NCI-H2227 (cell line): Measurements from ENCODE around the gene PRPF6.

Experiments used
- DNase-seq: peaks from one replicate; lab custom pipeline; 2025; ENCODE audit not compliant: unreplicated experiment; lab: John Stamatoyannopoulos, UW

PRPF6 gene

DNA sequence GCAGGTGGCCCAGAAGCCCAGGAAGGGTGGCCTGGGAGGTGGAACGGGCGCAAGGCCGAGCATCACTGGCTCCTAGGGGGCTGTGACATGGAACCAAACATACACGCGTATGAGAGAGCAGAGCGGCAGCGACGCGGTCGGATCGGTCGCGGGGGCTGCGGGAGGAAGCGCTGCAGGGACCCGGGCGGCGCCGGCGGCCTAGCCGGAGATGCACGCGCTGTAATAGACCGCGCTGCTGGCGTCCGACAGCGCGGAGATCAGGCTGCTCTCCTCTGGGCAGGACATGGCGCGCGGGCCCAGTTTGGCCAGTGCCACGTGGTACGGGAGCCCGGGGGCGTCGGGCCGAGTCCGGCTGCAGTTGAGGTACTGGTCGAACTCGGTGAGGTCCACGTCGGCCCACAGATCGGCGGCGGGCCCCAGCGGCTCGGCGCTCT is 67.1 kb downstream of the PRPF6 start:
- DNase-seq, result no peak

DNA sequence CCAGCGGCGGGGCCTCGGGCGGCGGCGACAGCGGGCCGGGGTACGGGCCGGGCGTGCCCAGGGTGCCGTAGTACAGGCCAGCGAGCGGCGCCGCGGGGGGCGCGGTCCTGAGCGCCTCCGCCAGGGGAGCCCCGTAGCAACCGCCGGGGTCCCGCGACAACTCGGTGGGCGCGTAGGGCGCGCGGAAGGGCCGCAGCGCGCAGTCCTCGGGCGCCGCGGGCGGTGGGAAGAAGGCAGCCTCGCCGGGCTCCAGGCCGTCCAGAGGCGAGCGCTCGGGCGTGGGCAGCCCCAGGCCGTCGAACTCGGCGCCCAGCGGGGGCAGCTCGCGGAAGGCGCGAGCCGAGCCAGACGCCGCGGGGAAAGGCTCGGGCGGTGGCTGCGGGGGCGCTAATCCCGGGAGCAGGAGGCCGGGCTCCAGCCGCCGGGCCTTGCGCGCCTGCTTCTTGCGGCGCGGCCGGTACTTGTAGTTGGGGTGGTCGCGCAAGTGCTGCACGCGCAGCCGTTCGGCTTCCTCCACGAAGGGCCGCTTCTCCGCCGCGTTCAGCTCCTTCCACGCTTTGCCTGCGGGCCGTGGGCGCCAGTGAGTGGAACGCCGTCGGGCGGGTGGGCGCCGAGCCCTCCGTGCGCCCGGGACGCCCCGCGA is 67.6 kb downstream of the PRPF6 start:
- DNase-seq, result no peak

DNA sequence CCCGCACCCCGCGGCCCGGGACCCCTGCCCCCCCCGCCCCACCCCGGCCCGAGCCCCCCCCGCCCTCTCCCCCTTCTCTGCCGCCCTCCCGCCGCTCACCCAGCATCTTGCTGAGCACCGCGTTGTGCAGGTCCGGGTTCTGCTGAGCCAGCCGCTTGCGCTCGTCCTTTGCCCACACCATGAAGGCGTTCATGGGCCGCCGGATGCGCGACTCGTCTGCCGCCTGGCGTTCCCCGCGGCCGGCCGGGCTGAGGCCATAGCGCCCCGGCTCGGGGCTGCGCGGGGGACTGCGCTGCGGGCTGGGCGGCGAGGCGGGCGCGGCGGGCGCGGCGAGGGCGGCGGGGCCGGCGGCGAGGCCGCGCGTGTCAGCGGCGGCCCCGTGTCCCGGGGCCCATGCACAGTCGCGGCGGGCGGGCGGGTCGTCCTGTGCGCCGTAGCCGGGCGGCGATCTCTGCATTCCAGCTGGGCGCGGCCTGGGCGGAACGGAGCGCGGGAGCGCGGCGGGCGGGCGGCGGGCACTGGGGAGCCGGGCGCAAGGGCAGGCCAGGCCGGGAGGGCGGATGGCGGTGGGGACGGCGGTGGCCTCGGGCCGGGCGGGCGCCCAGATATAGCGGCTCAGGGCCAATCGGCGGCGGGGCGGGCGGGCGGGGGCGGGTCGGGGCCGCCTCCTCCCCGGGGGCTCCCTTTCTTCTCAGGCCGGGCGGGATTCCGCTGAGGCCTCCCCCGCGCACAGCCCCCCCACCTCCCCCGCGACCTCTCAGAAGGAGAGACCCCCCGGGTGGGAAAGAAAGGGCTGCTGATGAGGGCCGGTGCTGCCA is 68.3 kb downstream of the PRPF6 start, which contains the start of gene SOX18:
Gene SOX18, minus strand, starts transcription at position 580 of the 818 bp plus-strand sequence. Its CDS starts 123 bp downstream, at position 457.
- DNase-seq, result peak; percentile 54

DNA sequence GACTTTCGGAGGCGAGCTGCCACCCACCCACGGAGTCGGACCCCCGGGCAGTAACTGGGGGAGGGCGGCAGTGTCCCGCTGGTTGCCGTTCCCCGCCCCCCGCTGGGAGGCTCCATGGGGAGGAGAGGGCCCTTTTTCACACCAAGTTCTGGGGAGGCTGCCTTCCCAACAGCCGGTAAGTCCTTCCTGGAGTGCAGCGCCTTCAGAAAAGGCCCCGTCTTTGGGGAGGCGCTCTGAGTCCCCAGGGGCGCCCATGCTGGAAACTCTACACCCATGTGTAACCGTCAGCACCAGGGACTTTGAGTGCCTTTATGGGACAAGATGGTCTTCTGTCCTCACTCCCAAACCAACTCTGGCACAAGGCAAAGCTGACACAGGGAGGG is 68.9 kb downstream of the PRPF6 start:
- DNase-seq, result no peak

DNA sequence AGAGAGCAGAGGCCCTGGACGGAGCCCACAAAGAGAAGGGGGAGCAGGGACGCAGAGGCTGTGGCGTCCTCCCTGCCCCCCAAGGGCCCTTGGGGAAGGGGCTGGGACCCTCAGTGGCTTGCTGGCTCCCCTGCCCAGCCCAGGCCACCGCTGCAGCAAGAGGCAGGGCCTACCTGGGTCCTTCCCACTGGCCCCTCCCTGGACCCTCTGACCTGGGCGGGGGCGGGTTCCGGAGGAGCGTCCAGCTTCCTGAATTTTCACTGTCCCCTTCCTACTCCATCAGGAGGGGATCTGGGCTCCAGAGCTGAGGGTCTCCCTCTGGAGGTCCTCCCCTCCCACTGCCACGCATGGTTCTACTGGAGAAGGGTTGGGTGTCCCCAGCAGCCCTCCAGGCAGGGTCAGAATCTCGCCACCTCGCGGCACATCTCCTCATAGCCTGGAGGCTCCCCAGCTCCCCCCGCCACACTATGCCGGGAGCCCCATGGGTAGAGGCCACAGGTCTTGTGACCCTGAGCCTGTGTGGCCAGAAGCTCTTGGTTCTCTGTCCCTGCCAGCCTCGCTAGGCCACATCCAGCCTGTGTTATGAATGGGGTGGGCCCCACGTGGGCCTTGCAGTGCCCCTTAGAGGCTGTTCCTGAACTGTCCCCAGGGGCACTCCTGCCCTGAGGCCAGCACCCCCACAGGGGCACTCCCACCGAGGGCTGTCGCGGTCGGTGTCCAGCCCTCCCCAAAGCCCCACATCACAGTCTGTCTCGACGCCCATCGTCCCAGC is 69.5 kb downstream of the PRPF6 start:
- DNase-seq, result no peak

DNA sequence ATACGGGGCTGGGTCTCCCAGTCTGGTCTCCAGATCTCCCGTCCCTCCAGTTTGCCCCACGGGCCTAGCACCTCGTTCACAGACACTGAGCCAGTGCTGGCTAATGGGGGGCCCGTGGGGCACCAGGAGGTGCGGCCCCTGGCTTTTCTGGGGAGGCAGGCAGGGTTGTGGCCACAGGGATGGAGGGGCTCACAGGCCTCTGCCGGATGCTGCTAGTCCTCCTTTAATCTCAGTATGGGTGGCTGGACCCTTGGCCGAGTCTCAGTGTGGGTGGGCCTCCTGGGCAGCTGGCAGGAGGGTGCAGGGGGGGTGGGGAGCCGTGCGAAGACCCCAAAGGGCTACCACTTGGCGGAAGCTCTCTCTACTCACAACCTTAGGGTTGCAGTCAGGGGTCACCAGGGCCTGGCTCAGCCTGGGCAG is 70.1 kb downstream of the PRPF6 start:
- DNase-seq, result no peak

DNA sequence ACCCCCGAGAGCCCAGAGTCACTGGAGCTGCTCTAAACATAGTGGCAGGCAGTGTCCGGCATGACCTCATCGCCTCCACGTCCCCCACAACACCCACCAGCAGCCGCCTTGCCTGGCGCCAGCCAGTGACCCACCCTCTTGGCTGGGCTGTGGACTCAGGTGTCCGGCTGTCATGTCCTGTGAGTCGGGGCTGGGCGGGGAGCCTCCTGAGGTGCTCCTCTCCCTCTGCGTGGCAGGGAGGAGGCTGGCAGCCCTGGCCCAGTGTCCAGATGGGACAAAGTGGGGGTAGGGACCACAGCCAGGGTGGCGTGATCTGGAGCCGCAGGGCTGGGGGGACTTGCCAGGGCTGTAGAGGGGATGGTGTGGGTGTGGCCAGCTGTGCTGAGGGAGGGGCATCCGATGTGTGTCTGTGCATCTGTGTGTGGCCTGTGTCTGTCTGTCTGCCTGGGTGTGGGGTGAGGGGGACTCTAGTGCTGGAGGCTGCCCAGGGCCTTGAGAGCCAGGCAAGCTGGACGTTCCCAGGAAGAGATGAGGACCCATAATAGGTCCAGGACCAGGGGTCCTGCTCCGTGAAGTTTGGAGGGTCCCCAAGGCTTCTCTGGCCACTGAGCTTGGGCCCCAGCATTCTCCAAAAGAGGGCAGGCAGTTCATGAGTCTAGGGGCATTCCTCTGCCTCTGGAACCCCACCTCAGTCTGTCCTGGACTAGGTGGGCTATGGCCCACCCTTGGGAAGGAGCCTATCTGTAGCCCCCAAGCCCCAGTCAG is 70.8 kb downstream of the PRPF6 start:
- no peak for DNase-seq

DNA sequence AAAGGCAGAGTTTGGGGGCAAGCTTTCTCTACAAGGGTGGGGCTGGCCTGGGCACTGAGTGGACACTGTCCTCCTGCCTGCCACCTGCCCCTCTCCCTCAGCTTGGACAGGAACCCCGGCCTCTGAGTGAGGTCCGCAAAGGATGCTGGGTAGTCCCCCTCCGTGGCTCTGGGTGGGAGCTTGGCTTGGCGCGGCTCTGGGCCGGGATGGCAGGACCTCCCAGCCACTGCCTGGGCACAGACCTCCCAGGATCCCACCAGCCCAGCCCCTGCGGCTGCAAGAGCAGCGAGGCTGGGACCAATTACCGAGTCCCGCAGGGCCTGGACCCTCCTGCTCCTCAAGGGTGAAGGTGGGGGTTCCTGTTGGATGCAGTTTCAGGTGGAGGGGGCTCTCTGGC is 71.4 kb downstream of the PRPF6 start:
- DNase-seq, result no peak

DNA sequence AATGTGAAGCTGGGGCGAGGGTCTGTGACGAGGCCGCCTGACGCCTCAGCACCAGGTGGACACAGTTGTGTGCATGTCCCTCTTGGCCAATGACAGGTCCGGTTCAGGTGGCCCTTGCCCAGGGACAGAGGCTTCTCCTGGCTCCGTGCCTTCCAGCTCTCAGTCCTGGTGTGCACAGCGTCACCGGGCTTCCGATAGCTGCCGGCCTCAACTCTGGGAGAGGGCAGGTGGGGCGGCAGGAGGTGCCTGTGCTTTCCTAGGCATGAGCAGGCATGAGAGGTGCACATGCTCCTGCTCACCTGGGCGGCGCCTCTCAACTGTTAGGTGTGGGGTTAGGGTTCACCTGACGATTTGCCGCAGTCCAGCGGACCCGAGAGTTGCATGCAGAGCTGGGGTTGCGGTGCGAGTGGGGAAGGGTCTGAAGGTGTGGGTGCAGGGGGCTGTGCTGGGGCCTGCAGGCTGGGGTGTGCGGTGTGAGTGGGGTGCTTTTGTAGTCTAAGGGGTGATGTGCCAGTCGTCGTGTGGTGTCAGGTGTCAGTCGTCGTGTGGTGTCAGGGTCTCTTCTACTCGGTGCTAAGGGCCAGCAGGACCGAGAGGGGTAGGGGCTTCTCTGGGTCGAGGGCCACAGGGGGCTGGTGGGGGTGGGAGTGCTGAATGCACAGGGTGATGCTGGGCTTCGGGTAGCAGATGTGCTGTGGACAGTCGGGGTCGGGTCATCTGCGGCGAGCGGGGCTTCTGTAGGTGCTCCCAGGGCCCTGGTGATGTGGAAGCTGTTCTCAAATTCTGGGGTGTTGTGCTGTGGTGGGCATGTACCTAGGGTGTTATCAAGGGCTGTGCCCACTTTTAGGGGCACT is 72.3 kb downstream of the PRPF6 start:
- DNase-seq, result no peak

DNA sequence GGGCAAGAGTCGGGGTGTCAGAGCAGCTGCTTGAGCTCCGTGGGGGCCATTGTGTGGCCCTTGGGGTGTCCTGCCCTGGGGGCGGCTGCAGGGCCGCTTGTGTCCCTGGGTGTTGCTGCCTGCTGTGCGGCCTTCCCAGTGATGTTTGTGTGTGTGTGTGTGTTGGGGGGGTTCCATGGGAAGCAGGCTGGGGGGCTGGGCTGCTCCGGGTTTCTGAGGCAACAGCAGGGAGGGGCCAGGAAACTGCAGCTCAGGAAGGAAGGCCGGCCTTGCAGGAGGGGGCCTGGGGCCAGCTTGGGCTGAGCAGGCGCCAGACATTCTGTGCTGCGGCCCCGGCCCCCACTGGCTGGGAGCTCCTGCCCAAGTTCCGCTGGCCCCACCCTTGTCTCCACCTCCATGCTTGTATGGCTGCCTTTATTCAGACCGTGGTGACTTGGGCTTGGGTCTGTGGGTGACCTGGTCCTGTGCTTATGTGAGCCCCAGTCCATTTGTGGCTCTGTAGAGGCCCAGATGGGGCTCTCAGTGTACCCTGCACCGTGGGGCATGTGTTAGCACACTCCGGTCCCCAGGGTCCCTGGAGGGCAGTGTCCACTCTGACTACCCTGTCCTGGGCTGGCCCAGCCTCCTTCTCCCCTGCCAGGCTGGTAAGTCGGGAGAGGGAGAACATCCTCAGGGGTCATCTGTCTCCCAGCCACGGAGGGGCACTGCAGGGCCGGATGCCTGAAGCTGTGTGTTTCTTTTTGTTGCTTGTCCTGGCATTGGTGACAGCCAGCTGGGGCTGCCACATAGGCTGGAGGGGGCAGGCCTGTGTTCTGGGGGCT is 73.1 kb downstream of the PRPF6 start:
- peak; percentile 49 for DNase-seq

DNA sequence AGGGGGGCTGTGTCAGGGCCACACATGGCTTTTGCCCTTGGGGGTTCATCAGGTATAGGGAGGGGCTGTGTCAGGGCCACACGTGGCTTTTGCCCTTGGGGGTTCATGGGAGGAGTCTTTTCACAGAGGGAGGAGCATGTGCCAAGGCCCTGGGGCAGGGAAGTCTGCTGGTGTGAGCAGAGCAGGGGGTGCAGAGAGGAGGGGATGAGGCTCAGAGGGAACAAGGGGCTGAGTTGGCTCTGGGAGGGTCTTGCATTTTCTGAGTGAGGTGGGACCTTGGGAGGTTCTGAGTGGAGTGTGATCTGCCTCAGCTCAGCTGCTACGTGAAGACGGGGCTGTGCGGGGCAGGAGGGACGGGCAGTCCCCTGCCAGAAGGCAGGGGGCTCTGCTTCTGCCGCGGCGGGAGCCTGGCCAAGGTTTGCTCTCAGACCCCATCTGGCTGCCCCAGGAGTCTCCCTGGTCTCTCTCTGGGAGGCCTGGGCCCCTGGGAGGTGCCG is 74.5 kb downstream of the PRPF6 start:
- DNase-seq, result no peak

DNA sequence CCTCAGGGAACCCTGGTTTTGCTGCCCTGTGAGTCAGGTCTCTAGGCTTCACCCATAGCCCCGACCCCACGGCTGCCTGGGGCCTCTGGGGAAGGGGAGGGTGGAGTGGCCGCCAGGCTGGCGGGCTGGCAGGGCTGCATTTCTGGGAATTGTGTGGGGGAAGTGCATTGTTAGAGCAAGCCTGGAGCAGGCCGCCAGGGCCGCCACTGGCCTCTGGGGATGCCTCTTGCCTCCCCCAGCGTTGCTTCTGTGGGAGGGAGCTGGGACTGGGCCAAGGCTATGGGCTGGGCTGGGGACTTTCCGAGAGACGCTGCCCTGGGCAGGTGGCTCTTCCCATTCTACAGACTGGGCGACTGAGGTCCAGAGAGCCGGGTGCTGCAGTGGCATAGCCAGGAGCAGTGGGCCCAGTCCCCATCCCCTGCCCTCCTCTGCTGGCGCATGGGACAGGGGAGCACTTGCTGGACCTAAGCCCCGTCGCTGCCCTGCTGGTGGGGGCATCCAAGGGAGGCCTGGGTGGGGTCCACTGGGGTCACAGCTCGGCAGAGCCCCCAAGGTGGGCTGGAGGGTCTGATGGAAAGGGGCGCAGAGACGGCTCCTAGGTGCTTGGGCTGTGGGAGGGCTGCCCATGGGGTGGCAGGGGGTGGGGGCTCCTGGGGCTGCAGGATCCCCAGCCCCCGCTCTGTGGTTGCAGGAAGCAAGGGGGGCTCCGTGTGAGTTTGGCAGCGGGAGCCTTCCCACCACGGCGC is 75.1 kb downstream of the PRPF6 start:
- DNase-seq, result no peak

DNA sequence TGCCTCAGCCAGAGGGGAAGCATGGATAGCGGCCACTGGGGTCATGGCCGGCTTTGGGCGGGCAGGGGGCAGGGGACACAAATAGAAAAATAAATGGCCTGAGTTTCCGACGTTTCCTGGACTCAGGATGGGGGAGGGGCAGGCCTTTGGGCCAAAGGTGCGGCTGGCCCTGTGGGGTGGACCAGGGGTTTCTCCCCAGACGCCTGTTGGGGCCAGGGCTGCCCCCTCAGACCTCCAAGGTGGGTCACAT is 75.6 kb downstream of the PRPF6 start:
- no peak for DNase-seq

DNA sequence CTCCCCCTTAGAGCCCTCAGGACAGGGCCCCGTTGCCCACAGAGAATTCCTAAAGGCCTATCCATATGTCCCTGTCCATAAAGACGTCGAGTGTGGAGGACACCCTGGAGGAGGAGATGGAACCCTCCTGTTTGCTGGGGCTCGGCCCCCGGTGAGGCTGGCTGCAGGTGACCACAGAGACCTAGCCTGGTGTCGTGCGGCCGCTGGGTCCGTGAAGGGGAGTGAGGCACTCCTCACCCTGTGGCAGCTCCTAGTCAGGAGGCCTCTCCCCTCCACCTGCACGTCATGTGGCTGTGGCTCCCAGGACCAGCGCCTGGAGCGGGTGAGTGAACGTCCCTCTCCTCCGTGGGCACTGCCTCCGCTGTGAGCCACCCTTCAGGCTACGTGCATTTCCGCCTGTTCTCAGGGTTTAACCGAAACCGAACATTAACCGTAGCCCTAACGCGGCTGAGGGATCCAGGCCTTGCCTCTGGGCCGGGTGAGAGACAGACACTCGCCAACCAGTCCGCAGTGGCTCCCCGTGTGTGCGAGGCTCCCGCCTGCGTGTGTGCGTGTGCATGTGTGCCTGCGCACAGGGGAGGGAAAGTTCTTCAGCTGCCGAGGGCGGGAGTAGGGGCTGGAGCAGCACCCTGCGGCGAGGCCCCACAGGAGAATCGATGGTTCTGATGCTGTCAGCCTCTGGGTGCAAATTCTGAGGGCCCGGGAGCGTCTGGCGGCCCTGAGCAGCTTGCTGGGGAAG is 76.1 kb downstream of the PRPF6 start:
- no peak for DNase-seq

DNA sequence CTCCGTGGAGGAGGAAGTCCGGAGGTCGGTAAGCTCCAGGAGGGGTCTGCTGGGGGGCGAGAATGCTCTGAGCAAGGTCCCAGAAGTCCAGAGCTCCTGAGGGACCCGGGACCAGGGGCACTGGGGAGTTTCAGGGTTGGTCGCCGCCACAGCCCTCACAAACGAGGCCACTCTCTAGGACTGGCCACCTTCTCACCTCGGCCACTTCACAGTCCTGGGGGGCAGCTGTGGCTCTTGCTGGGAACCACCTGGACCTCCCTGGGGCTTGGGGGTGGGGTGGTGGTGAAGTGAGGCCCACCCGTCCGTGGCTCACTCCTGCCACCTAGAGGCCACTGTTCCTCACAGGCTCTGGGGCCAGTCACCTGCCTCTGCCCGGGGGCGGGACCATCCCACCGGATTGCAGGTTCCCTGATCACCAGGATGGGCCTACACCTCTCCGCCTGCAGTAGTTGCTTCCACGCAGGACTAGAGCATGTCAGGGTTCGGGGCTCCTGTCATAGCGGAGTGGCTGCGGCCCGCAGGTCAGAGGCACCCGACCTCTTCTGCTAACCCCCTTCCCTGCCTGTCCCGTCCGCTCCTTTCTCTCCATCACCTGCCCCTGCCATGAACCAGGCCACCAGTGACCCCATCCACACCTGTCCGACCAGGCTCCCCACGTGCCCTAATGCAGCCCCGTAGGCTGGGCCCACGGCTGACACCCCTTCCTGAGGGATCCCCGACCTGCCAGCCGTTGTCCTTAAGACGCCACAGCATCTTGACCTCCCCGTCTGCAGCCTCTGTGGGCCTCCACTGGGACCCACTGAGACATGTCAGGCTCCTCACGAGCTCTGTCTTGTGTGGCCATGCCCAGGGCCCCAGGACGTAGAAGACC is 76.9 kb downstream of the PRPF6 start:
- peak; percentile 77 for DNase-seq

DNA sequence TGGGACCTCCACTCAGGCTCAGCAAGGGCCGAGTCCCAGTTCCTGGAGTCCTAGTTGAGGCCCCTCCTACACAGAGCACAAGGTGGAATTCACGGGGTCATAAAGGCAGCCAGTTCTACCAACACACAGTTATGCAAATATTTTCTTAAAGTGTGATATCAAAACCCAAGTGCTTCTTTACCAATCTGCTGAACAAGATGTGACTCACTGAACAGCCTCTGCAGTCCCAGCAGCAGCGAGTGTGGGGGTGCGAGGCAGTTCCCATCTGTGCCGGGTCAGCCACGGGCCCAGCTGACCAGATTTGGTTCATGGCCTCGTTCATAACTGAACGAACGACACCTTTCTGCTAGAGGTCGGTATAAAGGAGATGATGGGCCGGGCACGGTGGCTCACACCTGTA is 77.6 kb downstream of the PRPF6 start:
- no peak for DNase-seq

DNA sequence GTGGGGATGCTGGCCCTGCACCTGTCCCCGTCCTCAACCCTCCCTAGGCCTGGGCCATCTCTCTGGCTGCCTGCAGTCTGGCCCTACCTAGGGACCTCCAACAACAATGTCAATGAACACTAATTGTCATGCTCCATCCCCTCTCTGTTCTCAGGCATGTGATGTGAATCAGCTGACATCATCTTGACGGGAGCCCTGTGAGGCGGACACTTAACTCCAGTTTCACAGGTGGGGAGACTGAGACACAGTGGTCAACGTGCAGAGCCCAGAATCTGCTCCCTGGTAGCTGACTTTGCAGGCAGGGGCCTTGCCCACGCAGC is 81.3 kb downstream of the PRPF6 start:
- DNase-seq, result no peak
